Fibroblast of the aortic adventitia (primary cell): ENCODE results near the gene FBXL7. TPM values are rescaled to one million over a fixed set of nuclear protein-coding genes. Genes with fewer than 3 reads are reported as not detected.

ENCODE experiments used
- DNase-seq: peaks from one replicate; pipeline ENCODE4 v3.0.0-alpha.2; 2010; ENCODE audit warnings: low read depth
- H3K4me3 ChIP-seq: 2 replicates; pipeline ENCODE4 v1.5.1; 2011; ENCODE audit warnings: low read depth, mild to moderate bottlenecking, control low read depth, low read length, moderate library complexity
- CTCF ChIP-seq: IDR thresholded peaks from 2 replicates; pipeline ENCODE4 v1.5.1; 2011; ENCODE audit warnings: mild to moderate bottlenecking, low read length, control low read depth, inconsistent platforms; ENCODE audit not compliant: insufficient read depth
- total RNA-seq: library from RNA; depleted of rRNA; stranded (reverse); fragments of >200 nt; gene quantifications from 2 replicates; pipeline ENCODE4 v1.2.3, GENCODE V29; 2012; ENCODE audit warnings: low replicate concordance

The FBXL7 gene
- total RNA-seq, 1 donor, result 12.4 TPM

- no peak for DNase-seq
- H3K4me3 ChIP-seq, result no peak overlapping the region
- TF ChIP-seq CTCF, result no peak
Observed at GRCh38 chr5:15789642-15790041, 289.7 kb downstream of the FBXL7 start.

GRCh38 chr5:15790446-15791018 is 290.6 kb downstream of the FBXL7 start:
- TF ChIP-seq CTCF, result no peak
- no peak for DNase-seq
- no peak overlapping the region for H3K4me3 ChIP-seq

- DNase-seq, result peak; percentile 17
- H3K4me3 ChIP-seq, result no peak overlapping the region
- peak; percentile 17 for TF ChIP-seq CTCF
Observed at GRCh38 chr5:15791274-15791673, 291.3 kb downstream of the FBXL7 start.

DNA sequence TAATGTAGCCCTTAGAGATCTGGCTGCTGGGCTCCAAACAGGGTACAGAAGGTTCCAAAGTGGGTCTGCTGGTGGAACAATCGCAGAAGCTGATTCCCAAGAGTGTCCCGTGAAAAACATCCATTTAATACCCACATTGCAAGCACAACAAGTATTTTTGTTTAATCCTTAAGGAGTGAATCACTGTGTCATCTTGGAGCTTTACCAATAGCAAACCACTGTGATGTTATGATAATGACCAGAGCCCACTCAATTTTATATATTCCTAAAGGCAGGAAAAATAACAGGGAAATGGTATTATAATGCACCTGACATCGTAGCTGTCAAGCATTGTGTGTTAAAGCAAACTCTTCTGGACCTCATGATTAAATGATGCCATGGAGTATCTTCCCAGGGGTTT is 291.9 kb downstream of the FBXL7 start:
- no peak for TF ChIP-seq CTCF
- no peak overlapping the region for H3K4me3 ChIP-seq
- DNase-seq, result peak; percentile 57

DNA sequence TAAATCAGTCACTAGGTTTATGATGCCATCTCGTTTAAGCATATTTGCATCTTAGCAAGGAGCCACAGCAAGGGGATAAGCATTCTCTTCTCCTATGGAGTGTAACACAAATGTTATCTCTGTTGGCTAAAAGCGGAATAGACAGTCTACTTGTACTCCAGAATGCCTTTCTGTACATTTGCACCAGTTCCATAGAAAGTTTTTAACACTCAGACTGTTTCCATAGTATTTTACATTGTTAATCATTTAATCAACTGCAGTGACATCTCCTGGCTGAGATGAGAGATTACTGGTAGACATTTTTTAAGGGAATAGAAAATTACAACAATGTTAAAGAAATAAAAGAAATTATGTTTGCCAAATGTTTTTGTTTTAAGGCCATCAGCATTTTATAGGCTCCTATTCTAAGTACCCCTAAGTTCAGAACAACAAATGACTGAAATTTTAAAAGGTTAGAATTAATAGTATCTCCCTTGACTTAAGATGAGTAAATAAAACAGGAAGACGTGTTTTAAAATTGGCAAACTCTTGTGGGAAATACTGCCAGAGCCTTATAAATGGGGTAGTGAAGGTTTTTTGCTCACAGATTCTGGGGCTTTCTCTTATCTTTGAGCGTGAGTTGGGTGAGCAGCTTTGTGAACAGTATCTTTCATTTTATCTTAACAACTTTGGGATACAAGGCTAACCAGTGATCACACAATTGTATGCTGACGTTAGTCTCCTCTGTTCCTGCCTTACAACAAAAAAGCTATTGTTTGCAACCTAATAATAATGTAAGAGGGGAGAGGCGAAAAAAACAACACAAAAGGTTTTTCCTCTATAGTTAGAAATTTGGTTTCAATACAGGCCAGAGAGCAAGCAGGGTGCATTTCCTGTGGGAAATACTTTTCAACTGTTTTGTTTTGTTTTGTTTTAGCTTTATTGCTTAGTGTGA is 294.3 kb downstream of the FBXL7 start:
- H3K4me3 ChIP-seq, result no peak overlapping the region
- peak; percentile 36 for TF ChIP-seq CTCF
- DNase-seq, result peak; percentile 57

DNA sequence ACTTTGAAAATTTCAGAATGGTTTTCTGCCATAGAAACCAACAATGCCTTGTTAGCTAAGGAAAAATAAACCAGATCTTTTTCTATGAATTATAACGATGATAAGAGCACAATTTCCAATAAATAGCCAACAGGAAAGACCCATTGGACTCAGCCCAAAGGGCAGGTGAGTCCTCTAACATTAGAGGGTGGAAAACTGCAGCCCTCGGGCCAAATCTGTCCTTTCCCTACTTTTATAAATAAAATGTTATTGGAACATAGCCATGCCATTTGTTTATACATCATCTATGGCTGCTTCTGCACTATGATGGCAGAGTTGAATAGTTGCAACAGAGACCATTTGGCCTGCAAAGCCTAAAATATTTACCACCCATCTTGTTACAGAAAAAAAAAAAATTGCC is 296.1 kb downstream of the FBXL7 start:
- H3K4me3 ChIP-seq, result no peak overlapping the region
- TF ChIP-seq CTCF, result no peak
- no peak for DNase-seq
